Osteoblast (primary cell): ENCODE measurements around the gene BCL2L11. TPM values are rescaled to one million over a fixed set of nuclear protein-coding genes. Genes with fewer than 3 reads are reported as not detected.

Source experiments
- DNase-seq: peaks from one replicate; pipeline ENCODE4 v3.0.0; 2011; ENCODE audit warnings: low spot score, mixed read lengths; ENCODE audit not compliant: insufficient read length; ENCODE audit errors: missing footprints
- H2AFZ ChIP-seq: 2 replicates; pipeline ENCODE4 v1.6.0; 2011; ENCODE audit warnings: mild to moderate bottlenecking, low read length
- H3K27ac ChIP-seq: 2 replicates; pipeline ENCODE4 v1.5.1; 2011; ENCODE audit warnings: mild to moderate bottlenecking, low read depth, low read length, moderate library complexity
- H3K27me3 ChIP-seq: 2 replicates; pipeline ENCODE4 v1.6.0; 2012; ENCODE audit warnings: mild to moderate bottlenecking, control low read depth, inconsistent platforms, low read length, moderate library complexity; ENCODE audit not compliant: insufficient read depth
- H3K36me3 ChIP-seq: 2 replicates; pipeline ENCODE4 v1.5.1; 2011; ENCODE audit warnings: mild to moderate bottlenecking, low read length, control low read depth, moderate library complexity; ENCODE audit not compliant: insufficient read depth
- H3K4me1 ChIP-seq: 2 replicates; pipeline ENCODE4 v1.5.1; 2011; ENCODE audit warnings: mild to moderate bottlenecking, low read length, control low read depth, moderate library complexity; ENCODE audit not compliant: insufficient read depth
- H3K4me2 ChIP-seq: 2 replicates; pipeline ENCODE4 v1.6.0; 2011; ENCODE audit warnings: mild to moderate bottlenecking, low read length; ENCODE audit not compliant: insufficient read depth
- H3K4me3 ChIP-seq: fragments of 200-600 bp; sonication (generic); 3 replicates; pipeline ENCODE4 v1.5.1; 2012; ENCODE audit warnings: mild to moderate bottlenecking, low read length, inconsistent platforms; ENCODE audit not compliant: insufficient read depth
- H3K79me2 ChIP-seq: 2 replicates; pipeline ENCODE4 v1.6.0; 2012; ENCODE audit warnings: mild to moderate bottlenecking, low read length, control low read depth, inconsistent platforms; ENCODE audit not compliant: insufficient read depth
- H3K9me3 ChIP-seq: 2 replicates; pipeline ENCODE4 v1.5.1; 2011; ENCODE audit warnings: low read depth, low read length, control low read depth
- H4K20me1 ChIP-seq: 2 replicates; pipeline ENCODE4 v1.6.0; 2012; ENCODE audit warnings: mild to moderate bottlenecking, low read length, control low read depth; ENCODE audit not compliant: insufficient read depth
- CTCF ChIP-seq: IDR thresholded peaks from 2 replicates; pipeline ENCODE4 v1.5.1; 2011; ENCODE audit warnings: mild to moderate bottlenecking, low read depth, low read length, moderate library complexity; ENCODE audit errors: extremely low read depth
- total RNA-seq: library from RNA; depleted of rRNA; stranded (reverse); fragments of >200 nt; gene quantifications from 2 replicates; pipeline ENCODE4 v1.2.3, GENCODE V29; 2012

BCL2L11 gene
- total RNA-seq, 1 donor: 8.0 TPM

GRCh38 chr2:111171337-111171930 lies 50.7 kb downstream of the BCL2L11 start:
- no peaks in the 10 kb centered on the region for H3K36me3 ChIP-seq
- H3K4me2 ChIP-seq: no peak overlapping the region
- TF ChIP-seq CTCF: no peak
- no peak overlapping the region for H3K4me3 ChIP-seq
- H4K20me1 ChIP-seq: no peaks in the 10 kb centered on the region
- no peak overlapping the region for H2AFZ ChIP-seq
- peaks cover 12% of the 10 kb centered on the region for H3K27me3 ChIP-seq
- H3K9me3 ChIP-seq: no peaks in the 10 kb centered on the region
- no peaks in the 10 kb centered on the region for H3K79me2 ChIP-seq
- H3K4me1 ChIP-seq: peaks cover 13% of the 10 kb centered on the region
- DNase-seq: no peak
- no peak overlapping the region for H3K27ac ChIP-seq

- DNase-seq: no peak
- Histone ChIP-seq H4K20me1 (no peaks in the 10 kb centered on the region), H3K27me3 (peaks cover 12% of the 10 kb centered on the region), H3K9me3 (no peaks in the 10 kb centered on the region), H3K79me2 (no peaks in the 10 kb centered on the region), H2AFZ (no peak overlapping the region), H3K36me3 (no peaks in the 10 kb centered on the region), H3K27ac (no peak overlapping the region), H3K4me1 (peaks cover 13% of the 10 kb centered on the region), H3K4me3 (no peak overlapping the region), H3K4me2 (no peak overlapping the region)
- no peak for TF ChIP-seq CTCF
Measured at GRCh38 chr2:111172666-111173065, 52.0 kb downstream of the BCL2L11 start.

- no peak overlapping the region for H2AFZ ChIP-seq
- no peak overlapping the region for H3K4me3 ChIP-seq
- H3K27ac ChIP-seq: no peak overlapping the region
- H3K9me3 ChIP-seq: no peaks in the 10 kb centered on the region
- no peak for TF ChIP-seq CTCF
- H3K36me3 ChIP-seq: no peaks in the 10 kb centered on the region
- no peak overlapping the region for H3K4me2 ChIP-seq
- no peak for DNase-seq
- H3K27me3 ChIP-seq: peaks cover 12% of the 10 kb centered on the region
- H3K4me1 ChIP-seq: peaks cover 7% of the 10 kb centered on the region
- no peaks in the 10 kb centered on the region for H4K20me1 ChIP-seq
- no peaks in the 10 kb centered on the region for H3K79me2 ChIP-seq
Measured at GRCh38 chr2:111173338-111173737, 52.6 kb downstream of the BCL2L11 start.

- no peak overlapping the region for H2AFZ ChIP-seq
- DNase-seq: no peak
- no peak for TF ChIP-seq CTCF
- no peak overlapping the region for H3K4me2 ChIP-seq
- no peaks in the 10 kb centered on the region for H3K9me3 ChIP-seq
- H3K27me3 ChIP-seq: peaks cover 12% of the 10 kb centered on the region
- H3K4me1 ChIP-seq: peaks cover 2% of the 10 kb centered on the region
- H3K4me3 ChIP-seq: no peak overlapping the region
- no peaks in the 10 kb centered on the region for H4K20me1 ChIP-seq
- H3K36me3 ChIP-seq: no peaks in the 10 kb centered on the region
- H3K79me2 ChIP-seq: no peaks in the 10 kb centered on the region
- H3K27ac ChIP-seq: no peak overlapping the region
Measured at GRCh38 chr2:111173856-111174255, 53.1 kb downstream of the BCL2L11 start.
